Testis (tissue), 3 donors: ENCODE data around the gene C19orf81. TPM values are rescaled to one million over a fixed set of nuclear protein-coding genes. Genes with fewer than 3 reads are reported as not detected.

Experiments used
- DNase-seq: peaks from one replicate; pipeline ENCODE4 v3.0.0-alpha.2; 2019
- H3K27ac ChIP-seq, 2 donors: fragments of 200-600 bp; sonication (generic); one replicate each; pipeline ENCODE4 v1.5.1; 2019
- H3K27me3 ChIP-seq: fragments of 200-600 bp; sonication (generic); one replicate; pipeline ENCODE4 v1.5.1; 2019
- H3K36me3 ChIP-seq: fragments of 200-600 bp; sonication (generic); one replicate; pipeline ENCODE4 v1.5.1; 2017; ENCODE audit warnings: low read depth; ENCODE audit errors: missing control alignments
- H3K4me1 ChIP-seq: fragments of 200-600 bp; sonication (generic); one replicate; pipeline ENCODE4 v1.5.1; 2019
- H3K4me3 ChIP-seq, 2 donors: fragments of 200-600 bp; sonication (generic); one replicate each; pipeline ENCODE4 v1.5.1; 2017 to 2019
- H3K9me3 ChIP-seq: fragments of 200-600 bp; sonication (generic); one replicate; pipeline ENCODE4 v1.5.1; 2017
- CTCF ChIP-seq, 3 experiments: fragments of 450-650 bp in 2 of 3; fragments of 200-600 bp in 1 of 3; sonication (generic) in 1 of 3; IDR thresholded peaks; one replicate each; pipeline ENCODE4 v1.5.1; 2016 to 2019; ENCODE audit warnings: antibody characterized with exemption in 3 of 3, mild to moderate bottlenecking in 2 of 3, moderate library complexity in 1 of 3
- POLR2A ChIP-seq: fragments of 450-650 bp; IDR thresholded peaks from one replicate; pipeline ENCODE4 v1.6.1; 2017; ENCODE audit warnings: antibody characterized with exemption, mild to moderate bottlenecking, moderate library complexity
- WGBS, 2 donors: methylation state at CpG; one replicate each; pipeline ENCODE4 v1.1.5; 2018; 5-methylcytosine and 5-hydroxymethylcytosine counted together
- intact Hi-C: fragments of 100-400 bp; cut with DNase I; formaldehyde crosslinking; loops from one replicate; pipeline ENCODE4 v1.15.1; 2023; ENCODE audit warnings: low total_unique reads
- polyA plus RNA-seq: library from polyadenylated mRNA; stranded (reverse); fragments of 350-450 nt; fragmentation: Illumina TruSeq; extraction: RNeasy Lipid Tissue Mini Kit (QIAGEN cat#74804); gene quantifications from one replicate; pipeline ENCODE4 v1.2.3, GENCODE V29; 2014; ENCODE audit warnings: low read depth, low replicate concordance; ENCODE audit not compliant: insufficient read depth
- total RNA-seq, 2 donors: library from RNA; depleted of rRNA; stranded (reverse); fragments of >200 nt; gene quantifications; one replicate each; pipeline ENCODE4 v1.2.3, GENCODE V29; 2016

Gene C19orf81
- total and polyA plus RNA-seq, 3 donors from 2014 or later: 5.4 to 11.7 (median 10.2) TPM

- intact Hi-C loops: no loop called here
- no peak for DNase-seq
- WGBS, 2 donors: 0% methylated on average over 1 of the region's 49 CpGs; no CpG with 5 or more reads in 1 of the 2 donors
- H3K27me3 ChIP-seq: no peaks in the 10 kb centered on the region
- TF ChIP-seq CTCF (IDR thresholded peaks at IDR 0.05): no peak
- no peak for TF ChIP-seq POLR2A
- peak overlapping the region in 1 of 2 donors; percentile 15 for H3K4me3 ChIP-seq
- no peaks in the 10 kb centered on the region for H3K9me3 ChIP-seq
- H3K27ac ChIP-seq: no peak overlapping the region
- no peaks in the 10 kb centered on the region for H3K36me3 ChIP-seq
- no peaks in the 10 kb centered on the region for H3K4me1 ChIP-seq
These were observed 19.2 kb downstream of the C19orf81 start for GRCh38 chr19:50668416-50668815.

DNA sequence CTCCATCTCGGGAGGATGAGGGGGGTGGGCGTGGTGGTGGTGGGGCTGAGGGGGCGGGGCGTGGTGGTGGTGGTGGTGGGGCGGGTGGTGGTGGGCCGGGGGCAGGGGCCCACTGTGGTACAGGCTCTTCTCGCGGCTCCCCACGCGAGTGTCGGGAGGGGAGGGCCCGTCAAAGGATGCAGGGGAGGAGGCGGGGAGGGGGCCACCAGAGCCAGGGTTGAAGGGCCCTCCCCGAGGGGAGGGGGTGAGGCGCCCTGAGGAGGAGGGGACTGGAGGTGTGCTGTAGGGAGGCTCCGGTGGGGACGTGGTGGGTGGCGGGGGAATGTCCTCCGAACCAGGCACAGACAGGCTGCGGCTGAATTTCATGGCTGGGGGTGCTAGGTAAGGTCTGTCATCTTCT is 19.6 kb downstream of the C19orf81 start:
- Histone ChIP-seq H3K27me3 (no peaks in the 10 kb centered on the region), H3K9me3 (no peaks in the 10 kb centered on the region), H3K27ac (no peak overlapping the region), H3K4me3 (no peak overlapping the region), H3K36me3 (no peaks in the 10 kb centered on the region), H3K4me1 (no peaks in the 10 kb centered on the region)
- intact Hi-C loops: no loop called here
- TF ChIP-seq POLR2A: no peak
- TF ChIP-seq CTCF (IDR thresholded peaks at IDR 0.05): no peak
- no peak for DNase-seq
- 24 to 30% methylated on average over 14 to 19 of the region's 20 CpGs for WGBS, 2 donors

DNA sequence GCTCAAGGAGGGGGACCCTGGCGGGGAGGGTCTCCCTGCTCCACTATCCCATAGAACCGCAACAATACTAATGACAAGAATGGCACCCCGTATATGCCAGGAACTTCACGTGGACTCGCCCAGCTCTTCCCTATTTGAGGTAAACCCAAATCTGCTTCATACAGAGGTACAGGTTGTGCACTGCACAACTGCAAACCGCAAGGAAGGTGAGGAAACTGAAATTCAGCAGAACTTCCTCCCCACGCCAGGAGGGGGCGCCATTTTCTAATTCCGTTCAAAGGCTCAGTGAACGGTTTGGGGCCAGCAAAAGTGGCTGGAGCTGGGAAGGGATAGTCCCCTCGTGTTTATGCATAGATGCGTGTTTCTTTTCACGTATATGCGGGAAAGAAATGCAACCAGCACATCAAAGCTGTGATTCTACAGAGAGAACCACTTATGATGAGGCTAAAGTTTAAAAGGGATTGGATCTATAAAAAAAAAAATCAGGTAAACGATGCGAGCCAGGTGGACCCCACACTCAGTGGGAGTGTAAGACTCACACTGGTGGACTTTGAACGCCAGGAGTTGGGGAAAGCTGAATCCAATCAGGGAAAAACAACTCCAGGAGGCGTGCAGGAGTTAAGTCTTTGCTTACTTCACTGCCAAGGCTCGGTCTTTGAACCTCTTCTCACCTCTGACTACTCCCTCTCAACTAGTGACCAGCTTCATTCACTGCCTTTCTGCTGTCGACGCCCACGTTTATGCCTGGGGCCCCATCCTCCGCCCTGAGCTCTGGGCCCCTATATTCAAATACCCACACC is 20.3 kb downstream of the C19orf81 start:
- intact Hi-C loops: no loop called here
- no peaks in the 10 kb centered on the region for H3K36me3 ChIP-seq
- WGBS, 2 donors: 40 to 49% methylated on average over 23 of the region's 23 CpGs
- H3K4me3 ChIP-seq: no peak overlapping the region
- TF ChIP-seq POLR2A (no peak), CTCF (IDR thresholded peaks at IDR 0.05) (peak; percentile 51 to 88 (median 72))
- no peaks in the 10 kb centered on the region for H3K9me3 ChIP-seq
- peak; percentile 62 for DNase-seq
- no peaks in the 10 kb centered on the region for H3K4me1 ChIP-seq
- H3K27me3 ChIP-seq: no peaks in the 10 kb centered on the region
- no peak overlapping the region for H3K27ac ChIP-seq

GRCh38 chr19:50670102-50670380 is 20.8 kb downstream of the C19orf81 start:
- intact Hi-C loops: no loop called here
- TF ChIP-seq POLR2A (no peak), CTCF (IDR thresholded peaks at IDR 0.05) (no peak)
- Histone ChIP-seq H3K27me3 (no peaks in the 10 kb centered on the region), H3K9me3 (no peaks in the 10 kb centered on the region), H3K4me3 (no peak overlapping the region), H3K27ac (no peak overlapping the region), H3K36me3 (no peaks in the 10 kb centered on the region), H3K4me1 (no peaks in the 10 kb centered on the region)
- no peak for DNase-seq
- WGBS, 2 donors: 35 to 51% methylated on average over 5 of the region's 5 CpGs

GRCh38 chr19:50673118-50673517 is 23.9 kb downstream of the C19orf81 start:
- TF ChIP-seq CTCF (IDR thresholded peaks at IDR 0.05): no peak
- TF ChIP-seq POLR2A: no peak
- Histone ChIP-seq H3K27me3 (no peaks in the 10 kb centered on the region), H3K4me3 (no peak overlapping the region), H3K27ac (no peak overlapping the region), H3K9me3 (no peaks in the 10 kb centered on the region), H3K36me3 (no peaks in the 10 kb centered on the region), H3K4me1 (no peaks in the 10 kb centered on the region)
- WGBS, 2 donors: 47 to 68% methylated on average over 13 to 15 of the region's 15 CpGs
- DNase-seq: no peak
- intact Hi-C loops: no loop called here
